Measurements from ENCODE around the gene CACNA1D. TPM values are rescaled to one million over a fixed set of nuclear protein-coding genes. Genes with fewer than 3 reads are reported as not detected.
"Not testable (repeated sequence)": the region's sequence is repeated elsewhere in the genome, so short reads cannot be mapped to it uniquely, and the experiment has no call there.

The CACNA1D gene
- total RNA-seq (2014; rRNA removed; shearing (Covaris generic); ENCODE audit: low replicate concordance): not detected in 2 replicates

DNA sequence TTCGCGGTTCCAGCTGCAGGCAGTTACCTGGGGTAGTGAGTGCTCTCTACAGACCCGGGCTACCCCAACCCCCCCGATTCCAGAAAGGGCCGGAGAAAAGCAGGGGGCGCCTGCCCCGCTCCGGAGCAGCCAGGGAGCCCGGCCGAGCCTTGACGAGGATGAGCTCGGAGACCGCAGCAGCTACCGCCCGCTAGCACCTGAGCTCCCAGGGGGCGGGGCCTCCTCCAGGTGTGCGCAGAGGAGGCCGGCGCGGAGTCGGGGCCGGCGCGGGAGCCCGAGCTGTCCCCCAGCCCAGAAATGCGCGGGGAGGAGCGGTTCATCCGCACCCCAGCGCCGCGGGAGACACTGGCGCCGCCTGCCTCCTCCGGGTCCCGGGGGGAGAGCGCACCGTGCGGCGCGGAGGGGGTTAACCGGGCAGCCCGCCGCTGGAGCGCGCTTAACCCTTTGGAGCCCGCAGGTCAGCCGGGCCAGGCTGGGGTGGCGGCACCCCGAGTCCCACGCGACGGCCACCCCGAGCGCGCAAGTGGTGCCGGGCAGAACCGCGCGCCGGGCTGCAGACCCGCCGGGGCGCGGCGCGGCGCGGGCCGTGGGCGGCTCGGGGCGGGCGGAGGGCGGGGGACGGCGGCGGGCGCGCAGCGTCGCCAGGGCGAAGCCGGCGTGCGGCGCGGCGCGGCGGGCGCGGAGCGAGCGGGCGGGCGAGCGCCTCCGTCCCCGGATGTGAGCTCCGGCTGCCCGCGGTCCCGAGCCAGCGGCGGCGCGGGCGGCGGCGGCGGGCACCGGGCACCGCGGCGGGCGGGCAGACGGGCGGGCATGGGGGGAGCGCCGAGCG is at the start of gene CACNA1D:
Gene CACNA1D (plus strand): TSS at position 649 of the 829 bp plus-strand sequence. CDS start 556 bp downstream, outside the sequence.
- no peak for DNase-seq
- Histone ChIP-seq H3K4me2 (ENCODE audit: low read depth, low read length, poor library complexity, severe bottlenecking) (no peak within 1 kb of the TSS), H3K9me2 (replicated peaks; ENCODE audit: insufficient read depth, low read length) (no peaks in the 10 kb centered on the region), H3K4me1 (ENCODE audit: low read length) (no peaks in the 10 kb centered on the region), H3K4me3 (ENCODE audit: low read length) (no peak within 1 kb of the TSS), H3K36me3 (ENCODE audit: insufficient read depth, low read length) (no peaks in the 10 kb centered on the region), H4K20me1 (ENCODE audit: insufficient read depth, low read depth, low read length) (no peaks in the 10 kb centered on the region), H3K27me3 (ENCODE audit: low read length) (no peaks in the 10 kb centered on the region), H3K79me2 (ENCODE audit: low read length) (no peaks in the 10 kb centered on the region), H3K27ac (ENCODE audit: low read length) (no peak within 1 kb of the TSS), H3K9me3 (ENCODE audit: low read length) (no peaks in the 10 kb centered on the region), H3K9ac (ENCODE audit: low read length) (no peak within 1 kb of the TSS), H2AFZ (ENCODE audit: low read length) (no peak within 1 kb of the TSS)

DNA sequence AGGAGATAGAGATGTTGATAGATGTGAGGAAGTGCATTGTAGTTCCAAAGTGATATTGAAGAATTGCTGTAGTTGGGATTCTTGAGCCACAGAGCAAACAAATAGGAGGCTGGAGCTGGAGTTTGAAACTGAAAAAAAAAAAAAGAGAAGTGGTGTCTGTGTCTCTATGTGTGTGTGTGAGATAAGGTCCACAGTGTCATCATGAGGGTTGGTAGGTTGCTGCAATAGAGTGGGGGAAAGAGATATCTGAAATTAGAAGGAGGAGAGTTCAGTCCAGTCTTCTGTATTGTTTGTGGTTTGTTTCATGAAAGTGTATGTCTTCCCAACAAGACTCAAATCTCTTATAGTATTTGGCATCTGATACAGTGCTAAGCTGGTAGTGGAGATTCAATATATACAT is 37.3 kb upstream of the CACNA1D start:
- no peak overlapping the region for H3K9ac ChIP-seq (ENCODE audit: low read length)
- no peaks in the 10 kb centered on the region for H3K9me2 ChIP-seq (replicated peaks; ENCODE audit: insufficient read depth, low read length)
- no peaks in the 10 kb centered on the region for H4K20me1 ChIP-seq (ENCODE audit: insufficient read depth, low read depth, low read length)
- H3K9me3 ChIP-seq (ENCODE audit: low read length): no peaks in the 10 kb centered on the region
- no peak overlapping the region for H2AFZ ChIP-seq (ENCODE audit: low read length)
- no peaks in the 10 kb centered on the region for H3K27me3 ChIP-seq (ENCODE audit: low read length)
- no peaks in the 10 kb centered on the region for H3K4me1 ChIP-seq (ENCODE audit: low read length)
- no peaks in the 10 kb centered on the region for H3K79me2 ChIP-seq (ENCODE audit: low read length)
- no peak overlapping the region for H3K27ac ChIP-seq (ENCODE audit: low read length)
- no peak for DNase-seq
- no peak overlapping the region for H3K4me2 ChIP-seq (ENCODE audit: low read depth, low read length, poor library complexity, severe bottlenecking)
- H3K36me3 ChIP-seq (ENCODE audit: insufficient read depth, low read length): no peaks in the 10 kb centered on the region
- H3K4me3 ChIP-seq (ENCODE audit: low read length): no peak overlapping the region

DNA sequence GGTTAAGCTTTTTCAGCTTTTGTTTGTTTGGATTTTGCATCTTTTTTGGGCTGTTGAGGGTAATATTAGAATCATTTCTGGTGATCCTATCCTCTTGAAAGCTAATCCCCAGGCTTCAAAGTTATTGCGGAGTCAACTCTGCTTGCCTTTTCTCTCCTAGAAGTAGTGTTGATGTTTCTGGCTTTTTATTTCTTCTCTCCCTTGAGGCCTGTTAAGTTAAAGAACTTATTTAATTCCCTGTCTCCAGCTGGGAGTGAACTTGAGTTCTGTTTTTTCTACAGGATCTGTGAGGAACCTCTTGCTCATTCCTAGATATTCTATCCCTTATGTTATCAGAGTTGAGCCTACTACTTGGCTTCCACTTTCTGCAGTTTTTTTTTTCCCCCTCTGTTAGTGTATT is 34.1 kb upstream of the CACNA1D start:
- H4K20me1 ChIP-seq (ENCODE audit: insufficient read depth, low read depth, low read length): no peaks in the 10 kb centered on the region
- no peak overlapping the region for H2AFZ ChIP-seq (ENCODE audit: low read length)
- H3K4me3 ChIP-seq (ENCODE audit: low read length): no peak overlapping the region
- no peaks in the 10 kb centered on the region for H3K9me2 ChIP-seq (replicated peaks; ENCODE audit: insufficient read depth, low read length)
- no peaks in the 10 kb centered on the region for H3K79me2 ChIP-seq (ENCODE audit: low read length)
- H3K4me2 ChIP-seq (ENCODE audit: low read depth, low read length, poor library complexity, severe bottlenecking): no peak overlapping the region
- H3K9me3 ChIP-seq (ENCODE audit: low read length): no peaks in the 10 kb centered on the region
- H3K9ac ChIP-seq (ENCODE audit: low read length): no peak overlapping the region
- DNase-seq: no peak
- no peaks in the 10 kb centered on the region for H3K27me3 ChIP-seq (ENCODE audit: low read length)
- no peaks in the 10 kb centered on the region for H3K4me1 ChIP-seq (ENCODE audit: low read length)
- no peak overlapping the region for H3K27ac ChIP-seq (ENCODE audit: low read length)
- H3K36me3 ChIP-seq (ENCODE audit: insufficient read depth, low read length): no peaks in the 10 kb centered on the region

DNA sequence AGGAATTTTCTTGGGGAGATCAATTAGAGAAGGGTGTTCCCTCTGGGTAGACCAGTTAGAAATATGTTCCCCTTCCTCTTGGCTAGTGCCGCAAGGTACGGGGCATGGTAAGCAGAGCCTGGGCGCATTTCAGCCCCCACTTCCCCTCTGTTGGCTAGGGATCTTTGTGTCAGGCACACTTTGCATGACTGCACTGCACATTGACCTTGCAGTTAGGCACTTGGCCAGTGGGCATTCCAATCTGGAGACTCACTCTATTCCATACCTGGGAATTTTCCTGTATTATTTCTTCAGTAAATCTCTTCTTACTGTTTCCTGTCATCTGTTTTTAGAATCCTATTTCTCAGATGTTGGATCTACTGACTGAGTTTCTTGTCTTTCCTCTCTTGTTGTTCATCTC is 30.0 kb upstream of the CACNA1D start:
- Histone ChIP-seq H3K27ac (ENCODE audit: low read length) (no peak overlapping the region), H4K20me1 (ENCODE audit: insufficient read depth, low read depth, low read length) (no peaks in the 10 kb centered on the region), H3K4me3 (ENCODE audit: low read length) (no peak overlapping the region), H3K9me3 (ENCODE audit: low read length) (no peaks in the 10 kb centered on the region), H3K9me2 (replicated peaks; ENCODE audit: insufficient read depth, low read length) (no peaks in the 10 kb centered on the region), H3K4me1 (ENCODE audit: low read length) (no peaks in the 10 kb centered on the region), H3K27me3 (ENCODE audit: low read length) (no peaks in the 10 kb centered on the region), H3K9ac (ENCODE audit: low read length) (no peak overlapping the region), H3K36me3 (ENCODE audit: insufficient read depth, low read length) (no peaks in the 10 kb centered on the region), H3K79me2 (ENCODE audit: low read length) (no peaks in the 10 kb centered on the region), H3K4me2 (ENCODE audit: low read depth, low read length, poor library complexity, severe bottlenecking) (no peak overlapping the region), H2AFZ (ENCODE audit: low read length) (no peak overlapping the region)
- DNase-seq: no peak

DNA sequence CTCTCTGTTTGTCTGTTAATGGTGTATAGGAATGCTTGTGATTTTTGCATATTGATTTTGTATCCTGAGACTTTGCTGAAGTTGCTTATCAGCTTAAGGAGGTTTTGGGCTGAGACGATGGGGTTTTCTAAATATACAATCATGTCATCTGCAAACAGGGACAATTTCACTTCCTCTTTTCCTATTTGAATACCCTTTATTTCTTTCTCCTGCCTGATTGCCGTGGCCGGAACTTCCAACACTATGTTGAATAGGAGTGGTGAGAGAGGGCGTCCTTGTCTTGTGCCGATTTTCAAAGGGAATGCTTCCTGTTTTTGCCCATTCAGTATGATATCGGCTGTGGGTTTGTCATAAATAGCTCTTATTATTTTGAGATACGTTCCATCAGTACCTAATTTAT is 24.7 kb upstream of the CACNA1D start:
- DNase-seq; H2AFZ ChIP-seq (ENCODE audit: low read length); H3K9me3 ChIP-seq (ENCODE audit: low read length); H3K27ac ChIP-seq (ENCODE audit: low read length); H3K79me2 ChIP-seq (ENCODE audit: low read length); H3K4me1 ChIP-seq (ENCODE audit: low read length); H4K20me1 ChIP-seq (ENCODE audit: insufficient read depth, low read depth, low read length); H3K36me3 ChIP-seq (ENCODE audit: insufficient read depth, low read length); H3K27me3 ChIP-seq (ENCODE audit: low read length); H3K9ac ChIP-seq (ENCODE audit: low read length); H3K9me2 ChIP-seq (replicated peaks; ENCODE audit: insufficient read depth, low read length); H3K4me2 ChIP-seq (ENCODE audit: low read depth, low read length, poor library complexity, severe bottlenecking); H3K4me3 ChIP-seq (ENCODE audit: low read length): not testable (repeated sequence)

DNA sequence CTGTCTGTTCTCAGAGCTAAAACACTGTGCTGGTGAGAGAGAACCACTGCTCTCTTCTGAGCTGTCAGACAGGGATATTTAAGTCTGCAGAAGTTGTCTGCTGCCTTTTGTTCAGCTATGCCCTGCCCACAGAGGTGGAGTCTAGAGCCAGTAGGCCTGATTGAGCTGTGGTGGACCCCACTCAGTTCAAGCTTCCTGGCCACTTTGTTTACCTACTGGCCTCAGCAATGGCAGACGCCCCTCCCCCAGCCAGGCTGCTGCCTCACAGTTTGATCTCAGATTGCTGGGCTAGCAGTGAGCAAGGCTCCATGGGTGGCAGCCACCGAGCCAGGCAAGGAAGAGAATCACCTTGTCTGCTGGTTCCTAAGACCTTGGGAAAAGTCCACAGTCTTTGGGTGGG is 21.0 kb upstream of the CACNA1D start:
- no peak overlapping the region for H2AFZ ChIP-seq (ENCODE audit: low read length)
- H3K27me3 ChIP-seq (ENCODE audit: low read length): no peaks in the 10 kb centered on the region
- H3K4me3 ChIP-seq (ENCODE audit: low read length): no peak overlapping the region
- no peaks in the 10 kb centered on the region for H3K9me3 ChIP-seq (ENCODE audit: low read length)
- no peaks in the 10 kb centered on the region for H3K79me2 ChIP-seq (ENCODE audit: low read length)
- H3K4me2 ChIP-seq (ENCODE audit: low read depth, low read length, poor library complexity, severe bottlenecking): no peak overlapping the region
- H3K4me1 ChIP-seq (ENCODE audit: low read length): no peaks in the 10 kb centered on the region
- no peak overlapping the region for H3K27ac ChIP-seq (ENCODE audit: low read length)
- no peaks in the 10 kb centered on the region for H3K36me3 ChIP-seq (ENCODE audit: insufficient read depth, low read length)
- no peak overlapping the region for H3K9ac ChIP-seq (ENCODE audit: low read length)
- H3K9me2 ChIP-seq (replicated peaks; ENCODE audit: insufficient read depth, low read length): no peaks in the 10 kb centered on the region
- DNase-seq: no peak
- no peaks in the 10 kb centered on the region for H4K20me1 ChIP-seq (ENCODE audit: insufficient read depth, low read depth, low read length)

DNA sequence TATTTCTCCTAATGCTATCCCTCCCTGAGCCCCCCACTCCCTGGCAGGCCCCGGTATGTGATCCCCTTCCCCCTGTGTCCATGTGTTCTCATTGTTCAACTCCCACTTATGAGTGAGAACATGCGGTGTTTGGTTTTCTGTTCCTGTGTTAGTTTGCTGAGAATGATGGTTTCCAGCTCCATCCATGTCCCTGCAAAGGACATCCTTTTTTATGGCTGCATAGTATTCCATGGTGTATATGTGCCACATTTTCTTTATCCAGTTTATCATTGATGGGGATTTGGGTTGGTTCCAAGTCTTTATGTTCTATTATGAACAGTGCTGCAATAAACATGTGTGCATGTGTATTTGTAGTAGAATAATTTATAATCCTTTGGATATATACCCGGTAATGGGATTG is 18.0 kb upstream of the CACNA1D start:
- not testable (repeated sequence) for H3K27ac ChIP-seq (ENCODE audit: low read length); H3K4me2 ChIP-seq (ENCODE audit: low read depth, low read length, poor library complexity, severe bottlenecking); H3K36me3 ChIP-seq (ENCODE audit: insufficient read depth, low read length); H3K79me2 ChIP-seq (ENCODE audit: low read length); DNase-seq; H2AFZ ChIP-seq (ENCODE audit: low read length); H3K9ac ChIP-seq (ENCODE audit: low read length); H3K4me3 ChIP-seq (ENCODE audit: low read length); H3K4me1 ChIP-seq (ENCODE audit: low read length); H3K27me3 ChIP-seq (ENCODE audit: low read length); H3K9me3 ChIP-seq (ENCODE audit: low read length); H3K9me2 ChIP-seq (replicated peaks; ENCODE audit: insufficient read depth, low read length); H4K20me1 ChIP-seq (ENCODE audit: insufficient read depth, low read depth, low read length)

DNA sequence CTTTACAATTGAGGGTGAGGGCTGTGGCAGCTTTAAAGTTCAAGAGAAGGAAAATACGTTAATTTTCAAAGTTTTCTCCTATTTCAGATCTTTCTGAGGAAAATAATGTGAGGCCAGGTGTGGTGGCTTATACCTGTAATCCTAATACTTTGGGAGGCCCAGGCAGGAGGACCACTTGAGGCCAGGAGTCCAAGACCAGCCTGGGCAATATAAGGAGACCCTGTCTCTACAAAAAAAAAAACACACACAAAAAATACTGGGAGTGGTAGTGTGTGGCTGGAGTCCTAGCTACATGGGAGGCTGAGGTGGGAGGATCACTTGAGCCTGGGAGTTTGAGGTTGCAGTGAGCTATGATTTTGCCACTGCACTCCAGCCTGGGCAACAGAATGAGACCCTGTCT is 16.7 kb upstream of the CACNA1D start:
- not testable (repeated sequence) for H2AFZ ChIP-seq (ENCODE audit: low read length); H4K20me1 ChIP-seq (ENCODE audit: insufficient read depth, low read depth, low read length); H3K27ac ChIP-seq (ENCODE audit: low read length); DNase-seq; H3K4me1 ChIP-seq (ENCODE audit: low read length); H3K79me2 ChIP-seq (ENCODE audit: low read length); H3K9me3 ChIP-seq (ENCODE audit: low read length); H3K9me2 ChIP-seq (replicated peaks; ENCODE audit: insufficient read depth, low read length); H3K27me3 ChIP-seq (ENCODE audit: low read length); H3K4me2 ChIP-seq (ENCODE audit: low read depth, low read length, poor library complexity, severe bottlenecking); H3K36me3 ChIP-seq (ENCODE audit: insufficient read depth, low read length); H3K4me3 ChIP-seq (ENCODE audit: low read length); H3K9ac ChIP-seq (ENCODE audit: low read length)

Measured in Karpas-422 (cell line).